Caco-2 (cell line): Measurements from ENCODE around the gene ERBB4. TPM values are rescaled to one million over a fixed set of nuclear protein-coding genes. Genes with fewer than 3 reads are reported as not detected.

Experiments used
- BruUV-seq: library from RNA; stranded (reverse); fragments of 400-500 nt; replicated peaks from 2 replicates; lab custom pipeline; 2021; lab: Mats Ljungman, UMichigan
- CTCF ChIA-PET: fragments of 300-600 bp; sonication (Branson Sonifier 250); formaldehyde crosslinking; loops from one replicate; lab custom pipeline; 2022; ENCODE audit warnings: antibody characterized with exemption; lab: Charles Lee
- POLR2A ChIA-PET: fragments of 300-600 bp; sonication (Branson Sonifier 250); formaldehyde crosslinking; loops from one replicate; lab custom pipeline; 2022; ENCODE audit warnings: antibody characterized with exemption; lab: Charles Lee
- DNase-seq, 2 experiments: peaks; one replicate each; pipeline versions ENCODE4 v3.0.0 to v3.0.0-alpha.2; 2020 to 2022
- H3K27me3 ChIP-seq: replicated peaks from 2 replicates; pipeline ENCODE4 v1.6.0; 2011; ENCODE audit warnings: low read length; ENCODE audit not compliant: control insufficient read depth, insufficient read depth
- H3K36me3 ChIP-seq: 2 replicates; pipeline ENCODE4 v1.5.1; 2011; ENCODE audit warnings: low read length; ENCODE audit not compliant: control insufficient read depth, insufficient read depth
- H3K4me1 ChIP-seq: fragments of 250-450 bp; sonication (Bioruptor Pico); 2 replicates; pipeline ENCODE4 v1.5.1; 2020; ENCODE audit warnings: mild to moderate bottlenecking
- H3K4me3 ChIP-seq: 2 replicates; pipeline ENCODE4 v1.5.1; 2011; ENCODE audit warnings: low read depth, mild to moderate bottlenecking, control low read depth, low read length
- H3K9me3 ChIP-seq: fragments of 250-450 bp; sonication (Bioruptor Pico); 2 replicates; pipeline ENCODE4 v1.5.1; 2020; ENCODE audit warnings: mild to moderate bottlenecking, moderate library complexity
- H3K27ac Mint-ChIP-seq: one replicate; pipeline ENCODE4 v1.8.0; 2022; ENCODE audit warnings: mixed read lengths; ENCODE audit not compliant: unreplicated experiment
- H3K27me3 Mint-ChIP-seq: one replicate; pipeline ENCODE4 v1.8.0; 2022; ENCODE audit warnings: mixed read lengths; ENCODE audit not compliant: insufficient read depth, unreplicated experiment
- H3K36me3 Mint-ChIP-seq: one replicate; pipeline ENCODE4 v1.8.0; 2022; ENCODE audit warnings: mild to moderate bottlenecking, mixed read lengths; ENCODE audit not compliant: insufficient read depth, unreplicated experiment
- H3K4me1 Mint-ChIP-seq: one replicate; pipeline ENCODE4 v1.8.0; 2022; ENCODE audit warnings: low read depth, mixed read lengths; ENCODE audit not compliant: unreplicated experiment
- H3K4me3 Mint-ChIP-seq: one replicate; pipeline ENCODE4 v1.8.0; 2022; ENCODE audit warnings: mild to moderate bottlenecking, moderate library complexity, mixed read lengths; ENCODE audit not compliant: unreplicated experiment
- H3K9me3 Mint-ChIP-seq: one replicate; pipeline ENCODE4 v1.8.0; 2022; ENCODE audit warnings: mixed read lengths; ENCODE audit not compliant: unreplicated experiment
- CTCF ChIP-seq, 2 experiments: fragments of 200-600 bp in 1 of 2; IDR thresholded peaks; 1 replicate in 1 of 2; 2 replicates in 1 of 2; pipeline versions ENCODE4 v1.5.1 to v1.8.0; 2011 to 2022; ENCODE audit warnings: antibody characterized with exemption in 1 of 2, control low read depth in 1 of 2, inconsistent platforms in 1 of 2, low read depth in 1 of 2, low read length in 1 of 2, mild to moderate bottlenecking in 1 of 2, moderate library complexity in 1 of 2; ENCODE audit not compliant: insufficient read depth in 1 of 2, severe bottlenecking in 1 of 2, unreplicated experiment in 1 of 2
- intact Hi-C: fragments of 100-400 bp; cut with micrococcal nuclease; formaldehyde crosslinking; loops from one replicate; pipeline ENCODE4 v1.10.0; 2022; ENCODE audit not compliant: unreplicated experiment
- total RNA-seq: library from RNA; stranded (reverse); gene quantifications from 2 replicates; pipeline ENCODE4 v1.2.3, GENCODE V29; 2022

Gene ERBB4
- total RNA-seq, 1 experiment from 2014 or later, result not detected

- intact Hi-C loops, result no loop called here
- POLR2A ChIA-PET, result no interaction called here
- no peaks in the 10 kb centered on the region for H3K9me3 Mint-ChIP-seq
- no peaks in the 10 kb centered on the region for H3K4me1 Mint-ChIP-seq
- H3K36me3 Mint-ChIP-seq, result no peaks in the 10 kb centered on the region
- Histone ChIP-seq H3K4me3 (no peak overlapping the region), H3K4me1 (no peaks in the 10 kb centered on the region), H3K36me3 (no peaks in the 10 kb centered on the region), H3K27me3 (no peaks in the 10 kb centered on the region), H3K9me3 (no peaks in the 10 kb centered on the region)
- DNase-seq, result no peak
- no peak overlapping the region for H3K4me3 Mint-ChIP-seq
- CTCF ChIA-PET, result no interaction called here
- H3K27ac Mint-ChIP-seq, result no peak overlapping the region
- H3K27me3 Mint-ChIP-seq, result no peaks in the 10 kb centered on the region
- no TSS peak for BruUV-seq
- no peak for TF ChIP-seq CTCF (IDR thresholded peaks at IDR 0.05; ENCODE audit: insufficient read depth in 1 of 2, low read depth in 1 of 2, low read length in 1 of 2, severe bottlenecking in 1 of 2, unreplicated experiment in 1 of 2)
These were observed 448.7 kb downstream of the ERBB4 start for GRCh38 chr2:212089873-212090272.

- Mint-ChIP-seq H3K36me3 (no peaks in the 10 kb centered on the region), H3K4me3 (no peak overlapping the region), H3K4me1 (no peaks in the 10 kb centered on the region), H3K27ac (no peak overlapping the region), H3K9me3 (no peaks in the 10 kb centered on the region), H3K27me3 (no peaks in the 10 kb centered on the region)
- intact Hi-C loops, result no loop called here
- Histone ChIP-seq H3K9me3 (no peaks in the 10 kb centered on the region), H3K27me3 (no peaks in the 10 kb centered on the region), H3K4me3 (no peak overlapping the region), H3K4me1 (no peaks in the 10 kb centered on the region), H3K36me3 (no peaks in the 10 kb centered on the region)
- CTCF ChIA-PET, result no interaction called here
- TF ChIP-seq CTCF (IDR thresholded peaks at IDR 0.05; ENCODE audit: insufficient read depth in 1 of 2, low read depth in 1 of 2, low read length in 1 of 2, severe bottlenecking in 1 of 2, unreplicated experiment in 1 of 2), result no peak
- POLR2A ChIA-PET, result no interaction called here
- DNase-seq, result no peak
- no TSS peak for BruUV-seq
These were observed 450.2 kb downstream of the ERBB4 start for GRCh38 chr2:212088353-212088752.

- no peak for TF ChIP-seq CTCF (IDR thresholded peaks at IDR 0.05; ENCODE audit: insufficient read depth in 1 of 2, low read depth in 1 of 2, low read length in 1 of 2, severe bottlenecking in 1 of 2, unreplicated experiment in 1 of 2)
- CTCF ChIA-PET, result no interaction called here
- H3K27me3 Mint-ChIP-seq, result no peaks in the 10 kb centered on the region
These were observed 455.1 kb downstream of the ERBB4 start for GRCh38 chr2:212083492-212083891.

More at GRCh38 chr2:212083492-212083891, 455.1 kb downstream of the ERBB4 start:
- no peaks in the 10 kb centered on the region for H3K36me3 ChIP-seq
- Mint-ChIP-seq H3K36me3 (no peaks in the 10 kb centered on the region), H3K4me1 (no peaks in the 10 kb centered on the region), H3K4me3 (no peak overlapping the region), H3K9me3 (no peaks in the 10 kb centered on the region), H3K27ac (no peak overlapping the region)
- intact Hi-C loops, result no loop called here
- H3K4me3 ChIP-seq, result no peak overlapping the region
- H3K27me3 ChIP-seq, result no peaks in the 10 kb centered on the region
- no peaks in the 10 kb centered on the region for H3K9me3 ChIP-seq
- no TSS peak for BruUV-seq
- POLR2A ChIA-PET, result no interaction called here
- no peaks in the 10 kb centered on the region for H3K4me1 ChIP-seq
- no peak for DNase-seq
